COLO668 (cell line): ENCODE measurements around the gene SLC43A1.

Experiments
- DNase-seq: peaks from one replicate; lab custom pipeline; 2025; ENCODE audit not compliant: unreplicated experiment; lab: John Stamatoyannopoulos, UW

The SLC43A1 gene

GRCh38 chr11:57479911-57480310 is 35.6 kb downstream of the SLC43A1 start:
- no peak for DNase-seq

- DNase-seq, result no peak
Observed at GRCh38 chr11:57479021-57479663, 36.4 kb downstream of the SLC43A1 start.

- peak; percentile 11 for DNase-seq
Observed at GRCh38 chr11:57477507-57478189, 37.9 kb downstream of the SLC43A1 start.

DNA sequence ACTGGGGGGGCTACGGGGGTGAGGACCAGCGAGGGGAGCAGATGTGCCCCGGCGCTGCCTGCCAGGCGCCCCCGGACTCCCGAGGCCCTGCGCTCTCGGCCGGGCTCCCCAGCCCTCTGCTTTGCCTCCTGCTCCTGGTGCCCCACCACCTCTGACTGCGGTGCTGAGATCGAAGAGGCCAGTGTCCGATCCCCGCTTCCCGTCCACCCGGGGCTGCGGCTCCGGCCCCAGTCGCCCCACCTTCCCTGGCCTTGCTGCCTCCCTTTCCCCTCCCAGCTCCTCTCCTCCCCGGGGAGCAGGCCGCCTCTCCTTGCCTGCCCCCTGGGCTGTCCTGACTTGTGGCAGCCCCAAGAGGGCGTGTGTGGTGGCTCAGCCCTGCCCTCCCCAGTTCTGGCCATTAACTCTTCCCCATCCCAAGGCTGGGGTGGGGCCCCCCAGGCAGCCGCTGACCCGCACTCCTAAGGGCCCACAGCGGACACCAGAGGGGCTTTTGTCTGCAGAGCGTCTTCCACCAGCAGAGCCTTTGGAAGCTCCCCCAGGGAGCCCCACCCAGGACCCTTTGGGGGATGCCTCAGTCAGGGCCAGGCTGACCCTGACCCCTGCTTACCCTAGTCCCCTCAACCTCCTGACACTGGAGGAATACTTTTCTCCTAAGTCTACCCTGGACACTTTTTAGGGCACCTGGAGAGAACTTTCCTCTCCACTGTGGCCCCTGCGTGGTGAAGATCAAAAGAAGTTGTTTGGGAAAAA is 38.6 kb downstream of the SLC43A1 start:
- no peak for DNase-seq

GRCh38 chr11:57476047-57476756 is 39.3 kb downstream of the SLC43A1 start:
- DNase-seq, result no peak

DNA sequence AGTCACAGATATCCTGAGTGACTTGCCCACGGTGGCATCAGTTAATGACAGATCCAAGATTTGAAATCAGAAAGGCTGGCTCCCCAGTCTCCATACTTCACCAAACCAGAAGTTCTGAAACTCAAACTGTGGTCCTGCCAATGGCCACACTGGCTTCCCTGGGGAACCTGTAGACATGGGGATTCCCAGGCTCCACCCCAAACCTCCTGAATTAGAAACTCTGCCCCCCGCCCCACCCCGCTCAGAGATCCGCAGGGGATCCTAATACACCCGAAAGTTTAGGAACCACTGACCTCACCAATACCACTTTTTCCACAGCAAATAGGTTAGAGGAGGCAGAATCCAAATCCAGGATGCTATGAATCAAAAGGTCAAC is 39.8 kb downstream of the SLC43A1 start:
- no peak for DNase-seq

- DNase-seq, result no peak
Observed at GRCh38 chr11:57475191-57475590, 40.3 kb downstream of the SLC43A1 start.

DNA sequence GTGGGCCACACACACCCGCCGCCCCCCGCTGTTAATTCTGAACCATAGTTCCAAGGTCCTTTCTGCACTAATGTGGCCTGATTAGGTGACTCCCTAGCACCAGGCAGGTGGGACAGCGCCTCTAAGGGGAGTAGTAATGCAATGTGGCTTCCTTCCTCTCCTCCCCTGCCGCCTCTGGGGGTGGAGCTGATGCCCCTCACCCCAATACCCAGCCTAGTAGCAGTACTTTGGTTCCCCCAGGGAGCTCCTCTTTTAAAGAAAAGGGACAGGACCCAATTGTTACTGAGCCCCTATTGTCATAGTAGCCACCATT is 40.7 kb downstream of the SLC43A1 start:
- DNase-seq, result no peak

- no peak for DNase-seq
Observed at GRCh38 chr11:57474017-57474802, 41.3 kb downstream of the SLC43A1 start.

- no peak for DNase-seq
Observed at GRCh38 chr11:57473285-57473841, 42.1 kb downstream of the SLC43A1 start.

- peak; percentile 73 for DNase-seq
Observed at GRCh38 chr11:57471496-57471895, 44.0 kb downstream of the SLC43A1 start.

- DNase-seq, result no peak
Observed at GRCh38 chr11:57469268-57469667, 46.2 kb downstream of the SLC43A1 start.

DNA sequence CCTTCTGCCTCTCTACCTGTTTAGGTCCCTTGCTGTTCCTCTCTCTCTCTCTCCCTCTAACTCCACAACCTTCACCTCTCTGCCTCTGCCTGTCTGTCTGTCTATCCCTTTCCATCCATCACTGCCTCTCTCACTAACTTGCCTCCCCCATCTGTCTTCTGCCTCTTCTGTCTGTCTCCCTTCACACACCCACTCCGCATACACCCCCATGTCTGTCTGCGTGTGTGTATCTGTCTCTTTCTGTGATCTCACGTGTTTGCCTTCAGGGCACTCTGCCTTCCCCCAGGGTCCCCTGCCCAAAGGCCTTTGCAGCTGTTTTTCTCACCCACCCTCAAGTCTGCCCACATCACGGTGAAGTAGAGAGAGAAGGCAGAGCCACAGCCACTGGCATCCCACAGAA is 47.2 kb downstream of the SLC43A1 start:
- DNase-seq, result no peak

GRCh38 chr11:57467508-57468157 is 47.9 kb downstream of the SLC43A1 start:
- DNase-seq, result peak; percentile 36

DNA sequence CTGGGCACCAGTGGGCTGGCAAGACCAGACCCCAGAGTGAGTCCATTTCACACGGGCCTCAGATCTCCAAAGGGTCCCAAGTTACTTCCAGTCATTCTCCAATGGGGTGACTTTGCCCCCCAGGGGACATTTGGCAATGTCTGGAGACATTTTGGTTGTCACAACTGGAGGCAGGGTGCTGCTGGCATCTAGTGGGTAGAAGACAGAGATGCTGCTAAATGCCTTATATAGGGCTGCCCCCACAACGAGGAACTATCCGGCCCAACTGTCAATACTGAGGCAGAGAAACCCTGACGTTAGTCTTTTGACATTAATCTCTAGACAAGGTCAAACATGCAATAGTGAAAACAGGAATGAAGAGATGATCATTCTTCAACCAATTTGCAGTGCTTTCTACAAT is 48.8 kb downstream of the SLC43A1 start:
- DNase-seq, result no peak

GRCh38 chr11:57464539-57465181 is 50.8 kb downstream of the SLC43A1 start:
- no peak for DNase-seq

DNA sequence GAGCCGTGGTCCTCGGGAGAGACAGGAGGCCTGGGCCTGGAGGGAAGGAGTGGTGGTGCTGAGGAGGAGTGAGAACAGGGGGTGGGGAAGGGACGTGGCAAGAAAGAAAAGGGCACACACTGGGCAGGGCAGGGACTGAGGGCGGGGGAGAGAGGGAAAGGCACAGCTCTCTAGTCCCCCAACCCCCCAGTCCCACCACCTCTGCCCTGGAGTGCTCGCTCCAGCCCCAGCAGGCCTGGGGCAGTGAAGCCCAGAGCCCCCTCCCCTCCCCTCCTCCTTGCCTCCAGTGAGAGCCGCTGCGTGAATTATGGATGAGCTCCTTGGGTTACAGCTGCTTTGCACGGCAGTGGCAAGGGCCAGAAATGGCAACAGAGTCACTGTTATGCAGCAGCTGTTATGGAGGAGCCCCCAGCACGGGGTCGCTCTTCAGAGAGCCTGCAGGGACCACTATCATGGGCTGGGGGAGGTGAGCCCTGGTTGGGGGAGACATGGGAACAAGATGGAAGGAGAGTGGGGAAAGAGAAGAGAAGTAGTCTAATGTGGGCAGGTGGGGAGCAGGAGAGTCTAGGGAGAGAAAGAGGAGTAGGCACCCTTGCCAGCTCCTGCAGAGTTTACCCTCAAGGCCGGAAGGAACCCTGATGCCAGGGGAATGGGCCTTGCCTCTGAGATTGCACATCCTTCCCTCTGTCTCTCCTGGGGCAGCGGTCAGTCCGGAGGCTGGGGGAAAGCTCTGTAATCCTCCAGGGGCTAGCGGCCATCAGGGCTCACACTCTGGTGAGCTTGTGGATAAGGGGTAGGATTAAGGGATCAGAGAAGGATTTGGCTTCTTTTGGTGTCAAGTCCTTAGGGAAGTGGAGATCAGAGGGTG is 51.6 kb downstream of the SLC43A1 start:
- DNase-seq, result peak; percentile 24

GRCh38 chr11:57462597-57462996 is 52.9 kb downstream of the SLC43A1 start:
- no peak for DNase-seq
